Right forelimb (tissue), 1 donor: ENCODE results near the gene ADAMTSL5.
"Not testable (repeated sequence)": the region's sequence is repeated elsewhere in the genome, so short reads cannot be mapped to it uniquely, and the experiment has no call there.

Experiments used
- DNase-seq: peaks from one replicate; pipeline ENCODE4 v3.0.0-alpha.2; 2018

ADAMTSL5 gene, protein sequence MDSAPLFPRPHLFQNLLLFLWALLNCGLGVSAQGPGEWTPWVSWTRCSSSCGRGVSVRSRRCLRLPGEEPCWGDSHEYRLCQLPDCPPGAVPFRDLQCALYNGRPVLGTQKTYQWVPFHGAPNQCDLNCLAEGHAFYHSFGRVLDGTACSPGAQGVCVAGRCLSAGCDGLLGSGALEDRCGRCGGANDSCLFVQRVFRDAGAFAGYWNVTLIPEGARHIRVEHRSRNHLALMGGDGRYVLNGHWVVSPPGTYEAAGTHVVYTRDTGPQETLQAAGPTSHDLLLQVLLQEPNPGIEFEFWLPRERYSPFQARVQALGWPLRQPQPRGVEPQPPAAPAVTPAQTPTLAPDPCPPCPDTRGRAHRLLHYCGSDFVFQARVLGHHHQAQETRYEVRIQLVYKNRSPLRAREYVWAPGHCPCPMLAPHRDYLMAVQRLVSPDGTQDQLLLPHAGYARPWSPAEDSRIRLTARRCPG

DNA sequence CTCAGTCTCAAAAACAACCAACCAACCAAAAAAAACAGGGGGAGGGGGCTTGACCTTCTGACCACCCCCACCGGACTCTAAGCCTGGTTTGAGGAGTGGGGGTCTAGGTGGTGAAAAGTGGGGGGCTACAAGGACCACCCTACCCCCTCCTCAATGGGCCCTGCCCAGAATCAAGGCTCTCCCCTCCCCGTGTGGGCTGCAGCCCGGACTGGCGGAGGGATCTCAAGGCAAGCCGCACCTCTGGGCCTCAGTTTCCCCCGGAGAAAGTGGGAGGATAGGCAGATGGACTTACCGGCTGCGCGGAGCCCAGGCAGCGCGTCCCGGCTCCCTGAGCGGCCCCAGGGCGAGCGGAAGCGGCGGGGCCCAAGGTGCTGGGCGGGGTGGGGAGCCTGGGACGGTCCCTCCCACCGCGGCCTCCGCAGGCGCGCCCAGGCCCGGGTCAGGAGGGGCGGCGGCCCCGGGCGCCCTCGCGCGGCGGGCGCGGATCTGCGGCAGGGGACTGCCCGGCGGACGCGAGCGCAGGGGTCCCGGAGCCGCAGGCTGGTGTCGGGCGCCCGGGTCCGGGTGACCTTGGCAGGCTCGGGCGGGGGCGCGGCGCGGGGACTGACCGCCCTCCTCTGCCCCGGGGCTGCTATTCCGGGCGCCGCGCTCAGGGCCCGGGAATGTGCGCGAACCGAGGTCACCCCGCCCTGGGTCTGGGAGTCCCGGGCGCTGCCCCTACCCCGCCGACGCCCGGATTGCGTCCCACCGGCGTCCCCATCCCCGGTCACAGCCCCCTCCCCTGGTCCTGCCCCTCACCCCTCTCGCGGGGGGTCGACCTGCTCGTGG is at the start of gene ADAMTSL5:
TSS of gene ADAMTSL5 (minus strand) at position 349 of the 828 bp plus-strand sequence. CDS start 2,076 bp downstream, outside the sequence.
- DNase-seq, result no peak

DNA sequence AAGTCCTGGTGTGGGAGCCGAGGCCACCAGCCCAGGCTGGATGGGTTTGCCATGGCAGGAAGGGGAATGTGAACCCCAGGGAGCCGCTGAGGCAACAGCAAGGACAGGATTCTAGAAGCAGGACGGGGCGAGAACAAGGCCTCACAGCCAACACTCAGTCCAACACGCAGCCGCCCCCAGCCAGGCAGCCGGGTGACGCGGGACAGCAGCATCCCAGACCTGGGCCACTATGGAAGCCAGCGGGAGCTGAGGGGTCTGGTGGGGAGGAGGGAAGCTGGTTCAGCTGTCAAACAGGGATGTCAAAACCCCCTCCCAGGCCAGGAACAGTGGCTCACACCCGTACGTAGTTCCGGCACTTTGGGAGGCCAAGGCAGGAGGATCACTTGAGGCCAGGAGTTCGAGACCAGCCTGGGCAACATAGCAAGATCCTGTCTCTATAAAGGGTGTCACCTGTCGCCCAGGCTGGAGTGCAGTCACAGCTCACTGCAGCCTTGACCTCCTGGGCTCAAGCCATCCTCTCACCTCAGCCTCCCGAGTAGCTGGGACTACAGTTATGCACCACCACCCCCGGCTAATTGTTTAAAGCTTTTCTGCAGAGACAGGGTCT is 48.5 kb upstream of the ADAMTSL5 start:
- DNase-seq, result no peak

DNA sequence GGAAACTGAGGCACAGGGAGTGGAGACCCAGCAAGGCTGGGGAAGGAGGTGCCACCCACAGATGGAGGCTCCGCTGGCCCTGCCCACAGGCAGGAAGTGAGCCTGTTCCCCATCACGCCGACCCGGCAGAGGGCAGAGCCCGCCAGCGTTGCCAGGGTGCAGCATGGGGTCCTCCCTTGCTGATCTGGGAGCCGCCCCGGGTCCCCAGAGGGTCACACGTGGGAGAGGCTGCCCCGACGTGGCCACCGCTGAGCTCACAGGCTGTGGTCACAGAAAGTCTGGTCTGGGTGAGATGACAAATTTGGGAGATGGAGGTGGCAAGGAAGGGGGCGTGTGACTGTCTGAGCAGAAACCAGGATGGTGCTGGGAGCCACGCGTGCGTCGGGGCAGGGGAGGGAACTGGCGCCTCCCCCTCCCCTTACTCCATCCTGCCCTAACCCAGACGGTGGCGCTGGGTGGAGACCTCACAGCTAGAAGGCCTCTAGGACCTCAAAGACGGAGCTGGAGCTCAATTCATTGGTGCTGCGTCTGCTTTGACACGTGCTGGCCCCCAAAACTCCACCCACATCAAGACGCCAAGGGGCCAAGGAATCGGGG is 47.6 kb upstream of the ADAMTSL5 start:
- DNase-seq, result no peak

DNA sequence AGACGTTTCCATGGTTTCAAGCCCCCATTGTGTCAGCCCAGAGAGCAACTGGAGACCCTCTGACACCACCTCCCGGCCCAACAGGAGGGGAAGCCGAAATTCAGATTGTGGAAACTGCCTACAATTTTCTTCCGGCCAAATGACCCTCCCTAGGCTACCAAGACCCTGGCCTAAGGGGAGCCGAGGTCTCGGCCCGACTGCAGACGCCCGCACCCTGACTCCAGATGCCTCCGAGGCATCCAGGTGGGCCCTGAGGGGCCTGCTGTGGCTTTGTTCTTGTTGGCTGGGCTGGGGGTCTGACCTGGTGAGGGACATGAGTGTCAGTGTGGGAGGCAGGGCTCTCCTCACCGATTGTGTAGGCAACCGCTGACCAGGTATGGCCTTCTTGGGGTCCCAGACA is 45.7 kb upstream of the ADAMTSL5 start:
- no peak for DNase-seq

DNA sequence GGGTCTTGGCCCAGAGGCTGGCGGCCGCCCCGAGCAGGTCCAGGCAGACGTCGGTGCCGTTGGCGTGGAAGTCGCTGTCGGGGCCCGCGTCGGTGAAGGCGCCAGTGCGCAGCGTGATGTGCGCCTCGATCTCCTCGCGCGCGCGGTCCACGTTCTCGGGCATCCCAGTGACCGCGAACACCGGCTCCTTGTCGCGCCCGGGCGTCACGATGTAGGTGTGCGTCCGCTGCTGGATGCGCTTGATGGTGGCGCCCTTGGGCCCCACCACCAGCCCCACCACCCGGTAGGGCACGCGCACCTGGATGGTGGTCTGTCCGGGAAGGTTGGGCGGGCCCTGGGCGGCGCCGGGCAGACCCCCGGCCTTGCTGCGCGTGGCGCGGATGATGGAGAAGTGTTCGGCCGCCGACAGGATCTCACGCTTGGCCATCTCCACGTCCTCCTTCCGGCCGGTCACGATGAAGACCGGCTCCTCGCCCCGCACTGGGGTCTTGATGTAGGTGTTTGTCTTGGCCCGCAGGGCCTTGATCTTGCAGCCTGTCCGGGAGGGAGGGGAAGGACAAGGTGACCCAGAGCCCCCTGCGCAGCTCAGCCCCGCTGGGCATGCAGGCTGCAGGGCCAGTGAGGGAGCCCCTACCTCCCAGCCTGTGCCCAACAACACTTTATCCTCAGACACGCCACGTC is 43.7 kb upstream of the ADAMTSL5 start:
- DNase-seq, result no peak

DNA sequence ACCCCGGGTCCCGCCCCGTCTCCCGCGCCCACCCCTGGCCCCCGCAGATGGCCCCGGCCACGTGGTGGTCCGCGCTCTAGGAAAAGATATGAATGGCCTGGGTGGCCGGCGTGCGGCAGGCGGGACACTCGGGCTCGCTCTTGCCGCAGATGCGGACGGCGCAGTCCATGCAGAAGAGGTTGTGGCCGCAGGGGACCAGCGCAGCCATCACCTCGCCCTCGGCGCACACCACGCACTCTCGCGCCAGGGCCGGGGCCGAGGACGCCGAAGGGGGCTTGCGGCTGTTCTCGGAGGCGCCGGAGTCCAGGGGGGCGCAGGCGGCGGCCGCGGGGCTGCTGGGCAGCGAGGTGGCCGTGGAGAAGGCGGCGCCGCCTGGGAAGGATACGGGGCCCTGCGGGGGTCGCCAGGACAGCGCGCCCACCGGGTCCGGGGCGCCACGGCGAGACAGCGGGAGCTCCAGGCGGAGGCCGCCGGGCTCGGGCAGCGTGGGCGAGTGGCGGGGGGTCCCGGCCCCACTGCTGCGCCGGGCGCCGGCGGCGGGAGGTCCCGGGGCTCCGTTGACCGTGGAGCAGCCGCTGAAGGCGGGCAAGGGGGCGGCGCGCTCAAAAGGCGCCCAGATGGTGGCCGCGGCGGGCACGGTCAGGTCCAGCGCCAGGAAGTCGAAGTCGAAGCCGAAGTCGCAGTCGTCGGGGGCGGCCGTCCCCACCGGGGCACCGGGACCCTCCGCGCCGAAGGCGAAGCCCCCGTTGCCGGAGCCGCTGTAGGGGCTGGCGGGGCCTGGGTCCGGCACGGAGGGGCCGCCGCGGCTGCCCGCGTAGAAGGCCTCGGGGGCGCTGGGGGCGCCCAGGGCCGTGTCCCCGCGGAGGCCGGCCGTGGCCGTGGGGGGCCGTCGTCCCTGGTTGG is 42.9 kb upstream of the ADAMTSL5 start:
- DNase-seq, result no peak

DNA sequence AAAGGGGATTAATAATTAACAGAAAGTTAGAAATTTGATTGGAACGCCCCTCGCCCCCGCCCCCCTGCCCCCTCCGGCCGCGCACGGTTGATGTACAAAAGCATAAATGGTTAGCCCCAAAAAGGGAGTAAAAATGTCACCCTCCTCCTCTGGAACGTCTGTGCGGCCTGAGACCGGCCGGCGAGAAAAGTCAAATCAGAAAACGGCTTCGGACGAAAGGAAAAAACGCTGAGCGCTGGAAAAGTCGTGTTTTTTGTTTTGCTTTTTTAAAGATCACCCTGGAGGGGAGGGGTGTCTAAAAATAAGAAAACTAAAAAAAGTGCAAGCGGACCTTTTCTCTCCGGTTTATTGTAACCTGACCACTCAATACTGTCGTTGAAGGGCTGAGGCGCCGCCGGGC is 42.1 kb upstream of the ADAMTSL5 start:
- DNase-seq, result no peak

DNA sequence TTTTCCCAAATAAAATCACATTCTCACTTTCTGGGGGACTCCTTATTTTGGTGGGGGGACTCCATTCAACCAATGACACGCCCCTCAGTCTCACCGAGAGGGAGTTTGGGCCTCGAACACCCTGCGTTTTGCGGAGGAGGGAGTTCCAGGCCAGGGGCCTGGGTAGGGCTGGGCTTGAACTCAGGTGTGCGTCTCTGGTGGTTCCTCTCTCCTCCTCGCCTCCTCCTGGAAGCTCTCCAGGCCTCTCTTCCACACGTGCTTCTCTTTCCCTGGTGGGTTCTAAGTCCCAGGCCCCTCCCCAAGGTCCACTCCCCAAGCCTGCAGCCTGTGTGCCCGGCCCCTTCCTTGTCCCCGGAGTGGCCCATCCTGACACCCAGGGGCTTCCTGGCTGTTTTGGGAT is 40.6 kb upstream of the ADAMTSL5 start:
- no peak for DNase-seq

DNA sequence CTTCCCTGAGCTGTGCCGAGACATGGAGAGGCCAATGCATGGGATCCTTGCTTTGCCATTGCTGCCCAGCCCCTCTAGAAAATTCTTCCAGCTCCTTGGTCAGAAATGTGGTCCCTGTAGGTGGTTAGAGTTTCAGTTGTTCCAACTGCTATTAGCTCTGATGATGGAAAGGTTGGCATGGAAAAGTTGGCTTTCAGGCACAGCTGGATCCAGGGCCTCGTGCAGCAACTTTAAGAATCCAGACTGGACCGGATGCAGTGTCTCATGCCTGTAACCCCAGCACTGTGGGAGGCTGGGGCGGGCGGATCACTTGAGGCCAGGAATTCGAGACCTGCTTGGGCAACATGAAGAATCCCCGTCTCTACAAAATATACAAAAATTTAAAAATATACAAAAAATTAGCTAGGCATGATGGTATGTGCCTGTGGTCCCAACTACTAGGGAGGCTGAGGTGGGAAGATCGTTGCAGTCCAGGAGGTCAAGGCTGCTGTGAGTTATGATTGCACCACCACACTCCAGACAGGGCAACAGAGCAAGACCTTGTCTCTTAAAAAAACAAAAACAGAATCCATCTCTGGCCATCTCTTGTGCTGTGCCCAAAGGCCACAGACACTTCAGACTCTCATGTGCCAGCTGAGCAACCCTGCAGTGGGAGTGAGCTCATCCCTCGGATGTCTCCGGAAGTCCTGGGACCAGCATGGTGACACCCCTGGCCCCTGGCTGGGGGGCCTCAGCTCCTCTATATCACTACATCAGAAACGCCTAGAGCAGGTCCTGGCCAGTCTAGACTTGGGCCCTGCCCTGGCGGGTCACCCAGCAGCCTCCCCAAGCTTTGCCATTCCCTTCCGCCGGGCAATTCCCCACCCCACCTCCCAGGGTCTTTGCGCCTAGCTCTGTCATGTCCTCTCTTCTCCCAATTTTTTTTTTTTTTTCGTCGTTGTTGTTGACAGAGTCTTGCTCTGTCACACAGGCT is 38.5 kb upstream of the ADAMTSL5 start:
- DNase-seq, result no peak

DNA sequence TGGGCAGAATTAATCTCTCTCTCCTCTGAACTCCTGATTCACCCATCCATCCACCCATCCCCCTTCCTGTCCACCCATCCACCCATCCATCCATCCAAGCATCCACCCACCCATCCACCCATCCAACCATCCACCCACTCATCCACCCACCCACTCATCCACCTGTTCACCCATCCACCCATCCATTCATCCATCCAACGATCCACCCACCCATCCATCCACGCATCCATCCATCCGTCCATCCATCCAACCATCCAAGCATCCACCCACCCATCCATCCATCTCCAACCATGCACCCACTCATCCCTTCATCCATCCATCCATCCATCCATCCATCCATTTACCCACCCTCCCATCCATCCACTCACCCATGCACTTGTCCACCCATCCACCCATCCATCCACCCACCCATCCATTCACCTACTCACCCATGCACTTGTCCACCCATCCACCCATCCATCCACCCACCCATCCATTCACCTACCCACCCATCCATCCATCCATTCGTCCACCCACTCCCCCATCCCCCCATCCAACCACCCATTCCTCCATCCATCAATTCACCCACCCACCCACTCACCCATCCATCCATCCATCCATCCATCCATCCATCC is 36.6 kb upstream of the ADAMTSL5 start:
- no peak for DNase-seq

DNA sequence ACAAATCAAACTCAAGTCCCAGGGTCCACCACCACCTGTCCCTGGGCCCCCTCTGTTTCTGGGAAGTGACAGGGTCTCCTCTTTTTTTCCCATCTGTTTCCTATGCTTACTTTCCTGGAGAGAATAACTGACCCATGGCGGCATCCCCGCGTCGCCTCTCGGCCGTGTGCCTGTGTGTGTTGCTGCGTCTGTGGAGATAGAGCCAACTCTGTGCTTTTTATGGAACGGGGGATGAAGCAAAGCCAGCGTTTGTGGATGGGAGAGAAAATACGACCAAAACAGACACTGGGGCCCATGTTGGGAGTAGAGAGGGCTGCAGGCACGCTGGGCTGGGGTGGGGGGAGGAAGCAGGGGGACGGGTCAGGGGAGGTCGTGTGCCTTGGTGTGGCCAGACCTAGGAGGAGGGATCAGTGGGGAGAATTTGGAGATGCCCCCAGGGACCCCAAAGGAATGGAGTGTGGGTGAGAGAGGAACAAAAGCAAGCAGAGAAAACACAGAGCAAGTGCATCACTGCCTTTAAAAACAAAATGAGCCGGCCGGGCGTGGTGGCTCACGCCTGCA is 27.6 kb upstream of the ADAMTSL5 start:
- DNase-seq, result peak; percentile 69

DNA sequence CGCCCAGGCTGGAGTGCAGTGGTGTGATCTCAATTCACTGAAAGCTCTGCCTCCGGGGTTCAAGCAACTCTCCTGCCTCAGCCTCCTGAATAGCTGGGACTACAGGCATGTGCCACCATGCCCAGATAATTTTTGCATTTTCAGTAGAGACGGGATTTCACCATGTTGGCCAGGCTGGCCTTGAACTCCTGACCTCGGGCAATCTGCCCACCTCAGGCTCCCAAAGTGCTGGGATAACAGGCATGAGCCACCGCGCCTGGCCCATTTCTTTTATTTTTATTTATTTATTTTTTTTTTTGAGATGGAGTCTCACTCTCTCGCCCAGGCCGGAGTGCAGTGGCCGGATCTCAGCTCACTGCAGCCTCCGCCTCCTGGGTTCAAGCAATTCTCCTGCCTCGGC is 26.9 kb upstream of the ADAMTSL5 start:
- not testable (repeated sequence) for DNase-seq

DNA sequence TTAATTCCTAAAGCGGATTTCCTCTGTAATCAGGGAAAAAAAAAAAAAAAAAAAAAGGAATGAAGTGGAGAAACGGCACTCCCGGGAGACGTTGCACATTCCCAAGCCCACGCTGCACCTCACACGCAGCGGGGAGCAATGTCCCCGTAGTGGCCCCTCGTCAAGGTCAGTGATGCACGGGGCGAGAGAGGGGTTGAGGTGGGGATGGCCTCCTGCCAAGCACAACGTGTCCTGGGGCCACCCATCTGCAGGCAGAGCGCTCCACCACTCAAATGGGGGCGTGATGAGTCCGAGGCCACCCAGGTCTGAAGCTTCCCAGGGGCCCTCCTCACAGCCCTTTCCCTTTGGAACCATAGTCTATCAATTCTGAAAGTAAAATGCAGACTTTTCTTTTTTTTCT is 26.2 kb upstream of the ADAMTSL5 start:
- DNase-seq, result no peak

DNA sequence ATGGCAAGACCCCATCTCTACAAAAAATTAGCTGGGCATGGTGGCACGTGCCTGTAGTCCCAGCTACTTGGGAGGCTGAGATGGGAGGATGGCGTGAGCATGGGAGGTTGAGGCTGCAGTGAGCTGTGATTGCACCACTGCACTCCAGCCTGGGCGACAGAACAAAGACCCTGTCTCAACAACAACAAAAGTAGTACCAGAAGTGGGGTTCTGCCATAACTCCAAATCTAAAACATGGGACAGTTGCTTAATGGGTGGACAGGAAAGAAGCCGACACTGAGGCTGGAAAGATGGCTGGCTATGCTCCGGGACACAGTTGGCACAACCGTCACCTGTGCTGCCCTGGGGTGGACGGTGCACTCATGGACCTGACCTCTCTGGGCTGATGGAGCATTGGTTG is 22.9 kb upstream of the ADAMTSL5 start:
- not testable (repeated sequence) for DNase-seq

DNA sequence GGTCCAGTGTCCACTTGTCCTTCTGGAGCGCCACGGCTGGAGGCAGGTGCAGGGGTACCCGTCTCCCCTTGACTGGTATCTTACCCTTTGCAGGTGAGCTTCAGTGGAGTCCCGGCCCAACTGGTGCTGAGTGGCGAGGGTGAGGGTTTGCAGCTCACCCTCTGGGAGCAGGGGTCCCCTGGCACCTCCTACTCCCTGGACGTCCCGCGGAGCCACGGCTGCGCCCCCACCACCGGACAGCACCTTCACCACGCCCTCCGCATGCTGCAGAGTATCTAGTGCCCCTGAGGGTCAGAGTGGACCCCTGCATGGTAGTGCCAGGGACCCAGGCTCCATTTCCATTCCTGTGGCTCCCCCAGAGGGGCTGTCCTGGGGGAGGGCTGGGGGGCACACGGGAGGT is 22.2 kb upstream of the ADAMTSL5 start:
- DNase-seq, result no peak

DNA sequence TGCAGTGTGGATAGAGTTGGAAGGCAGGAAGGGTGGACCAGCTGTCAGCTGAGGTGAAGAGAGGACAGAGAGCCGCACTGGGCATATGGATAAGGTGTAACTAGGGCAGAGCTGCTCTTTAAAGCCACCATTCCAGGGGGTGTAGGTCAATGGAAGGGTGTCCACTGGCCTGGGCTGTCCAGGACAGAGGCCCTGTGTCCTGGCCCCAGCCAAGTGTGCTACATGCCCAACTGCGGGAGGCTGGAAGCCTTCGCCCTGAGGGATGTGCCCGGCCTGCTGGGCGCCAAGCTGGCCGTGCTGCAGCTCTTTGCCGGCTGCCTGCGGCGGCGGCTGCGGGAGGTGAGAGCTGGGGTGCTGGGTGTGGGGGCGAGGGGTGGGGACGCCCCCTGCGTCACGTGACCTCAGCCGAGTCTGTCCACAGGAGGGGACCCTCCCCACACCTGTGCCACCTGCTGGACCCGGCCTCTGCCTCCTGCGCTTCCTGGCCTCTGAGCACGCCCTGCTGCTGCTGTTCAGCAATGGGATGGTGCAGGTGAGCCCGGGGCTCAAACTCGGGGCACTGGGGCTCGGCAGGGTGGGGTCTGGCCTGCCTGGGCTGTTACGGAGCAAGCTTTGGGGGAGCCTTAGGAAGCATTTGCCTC is 20.8 kb upstream of the ADAMTSL5 start:
- DNase-seq, result no peak

DNA sequence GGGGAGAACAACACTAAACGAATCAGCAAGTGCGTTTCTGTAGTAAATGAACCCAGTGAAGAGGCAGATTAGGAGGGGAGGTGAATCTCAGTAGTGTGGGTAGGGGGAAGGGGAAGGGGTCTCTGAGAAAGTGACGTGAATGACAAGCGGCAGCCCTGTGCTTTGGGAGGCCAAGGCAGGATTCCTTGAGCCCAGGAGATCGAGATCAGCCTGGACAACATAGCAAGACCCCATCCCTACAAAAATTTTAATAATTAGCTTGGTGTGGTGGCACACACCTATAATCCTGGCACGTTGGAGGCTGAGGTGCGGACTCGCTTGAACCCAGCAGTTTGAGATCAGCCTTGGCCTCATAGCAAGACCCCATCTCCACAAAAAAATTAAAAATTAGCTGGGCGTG is 19.2 kb upstream of the ADAMTSL5 start:
- no peak for DNase-seq

DNA sequence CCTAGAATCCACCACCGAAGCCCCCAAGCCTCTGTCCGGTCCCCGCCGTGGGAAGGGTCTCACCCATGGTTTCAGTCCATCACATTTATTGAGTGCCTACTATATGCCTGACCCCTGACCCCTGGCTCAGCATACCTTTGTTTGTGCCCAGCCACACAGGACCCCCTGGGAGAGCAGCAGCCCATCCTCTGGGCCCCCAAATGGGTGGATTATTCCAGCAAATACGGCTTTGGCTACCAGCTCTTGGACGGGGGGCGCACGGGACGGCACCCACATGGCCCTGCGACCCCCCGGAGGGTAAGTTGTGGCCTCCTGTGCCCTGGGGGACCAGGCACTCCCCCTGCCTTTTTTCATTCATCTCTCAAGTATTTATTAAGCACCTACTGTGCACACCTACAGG is 18.8 kb upstream of the ADAMTSL5 start:
- DNase-seq, result no peak

DNA sequence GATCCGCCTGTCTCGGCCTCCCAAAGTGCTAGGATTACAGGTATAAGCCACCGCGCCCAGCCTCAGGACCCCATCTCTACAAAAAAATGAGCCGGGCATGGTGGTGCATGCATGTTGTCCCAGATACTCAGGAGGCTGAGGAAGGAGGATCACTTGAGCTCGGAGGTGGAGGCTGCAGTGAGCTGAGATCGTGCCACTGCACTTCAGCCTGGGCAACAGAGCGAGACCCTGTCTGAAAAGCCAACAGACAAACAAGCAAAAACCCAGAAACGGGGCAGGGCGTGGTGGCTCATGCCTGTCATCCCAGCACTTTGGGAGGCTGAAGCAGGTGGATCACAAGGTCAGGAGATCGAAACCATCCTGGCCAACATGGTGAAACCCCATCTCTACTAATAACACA is 18.0 kb upstream of the ADAMTSL5 start:
- not testable (repeated sequence) for DNase-seq
